Left ventricle myocardium superior (tissue), 1 donor: ENCODE measurements around the gene C16orf74. TPM values are rescaled to one million over a fixed set of nuclear protein-coding genes. Genes with fewer than 3 reads are reported as not detected.
A peak's percentile ranks its signal among the peaks of the same experiment; 100 is the strongest.

Experiments used
- ATAC-seq: fragments of 200-7000 bp; cut with Tn5 transposase; one replicate; pipeline ENCODE4 v1.9.1; 2020; ENCODE audit warnings: mild to moderate bottlenecking, moderate library complexity
- DNase-seq: peaks from one replicate; pipeline ENCODE4 v3.0.0-alpha.2; 2020
- intact Hi-C: fragments of 100-400 bp; cut with micrococcal nuclease; formaldehyde crosslinking; loops from one replicate; pipeline ENCODE4 v1.11.0; 2022
- total RNA-seq: library from RNA; stranded (reverse); fragmentation: NEBNext Ultra II Directional; extraction: Animal tissue kit (Norgen Biotek cat#: 25700); gene quantifications from one replicate; pipeline ENCODE4 v1.2.1, GENCODE V29; 2021
- donor health status: DM: no; HTN: yes; CAD: no; lungs with severe emphysema.

The C16orf74 gene
- total RNA-seq, 1 donor from 2014 or later = 1.7 TPM

- DNase-seq = no peak
- intact Hi-C loops = no loop called here
- ATAC-seq = peak; percentile 54
These were observed 1.9 kb upstream of the C16orf74 start for GRCh38 chr16:85752511-85753420.

- DNase-seq (no peak), ATAC-seq (no peak)
- intact Hi-C loops = no loop called here
These were observed 1.0 kb upstream of the C16orf74 start for GRCh38 chr16:85751698-85752501.

- peak; percentile 49 for DNase-seq
- peak; percentile 37 for ATAC-seq
- intact Hi-C loops = no loop called here
These were observed 610 bp downstream of the C16orf74 start for GRCh38 chr16:85750146-85750826.

GRCh38 chr16:85749771-85750145, 1.1 kb downstream of the C16orf74 start:
- intact Hi-C loops = no loop called here
- DNase-seq = no peak
- no peak for ATAC-seq

- intact Hi-C loops = no loop called here
- ATAC-seq (no peak), DNase-seq (no peak)
These were observed 4.3 kb downstream of the C16orf74 start for GRCh38 chr16:85746460-85747215.

GRCh38 chr16:85738923-85739715, 11.8 kb downstream of the C16orf74 start:
- DNase-seq = no peak
- intact Hi-C loops = no loop called here
- ATAC-seq = no peak

GRCh38 chr16:85736921-85737320, 14.0 kb downstream of the C16orf74 start:
- DNase-seq = no peak
- no peak for ATAC-seq
- intact Hi-C loops = no loop called here

- DNase-seq (no peak), ATAC-seq (no peak)
- intact Hi-C loops = no loop called here
These were observed 14.9 kb downstream of the C16orf74 start for GRCh38 chr16:85735946-85736345.

- ATAC-seq = no peak
- intact Hi-C loops = no loop called here
- no peak for DNase-seq
These were observed 15.7 kb downstream of the C16orf74 start for GRCh38 chr16:85735225-85735635.

GRCh38 chr16:85734311-85735017, 16.4 kb downstream of the C16orf74 start:
- ATAC-seq = no peak
- no peak for DNase-seq
- intact Hi-C loops = no loop called here

- intact Hi-C loops = no loop called here
- peak; percentile 22 for ATAC-seq
- DNase-seq = no peak
These were observed 17.1 kb downstream of the C16orf74 start for GRCh38 chr16:85733839-85734170.

- ATAC-seq (peak; percentile 25), DNase-seq (no peak)
- intact Hi-C loops = no loop called here
These were observed 17.6 kb downstream of the C16orf74 start for GRCh38 chr16:85733155-85733838.

GRCh38 chr16:85731179-85731578, 19.7 kb downstream of the C16orf74 start:
- intact Hi-C loops = no loop called here
- no peak for DNase-seq
- no peak for ATAC-seq

- no peak for ATAC-seq
- DNase-seq = no peak
- intact Hi-C loops = no loop called here
These were observed 20.8 kb downstream of the C16orf74 start for GRCh38 chr16:85730186-85730465.

GRCh38 chr16:85729452-85730185, 21.3 kb downstream of the C16orf74 start:
- DNase-seq = no peak
- no peak for ATAC-seq
- intact Hi-C loops = no loop called here

GRCh38 chr16:85728879-85729278, 22.0 kb downstream of the C16orf74 start:
- ATAC-seq (no peak), DNase-seq (no peak)
- intact Hi-C loops = no loop called here

- no peak for DNase-seq
- intact Hi-C loops = no loop called here
These were observed 26.0 kb downstream of the C16orf74 start for GRCh38 chr16:85724936-85725335.

More at GRCh38 chr16:85724936-85725335, 26.0 kb downstream of the C16orf74 start:
- no peak for ATAC-seq
